Measurements from ENCODE around the gene DOCK1. TPM values are rescaled to one million over a fixed set of nuclear protein-coding genes. Genes with fewer than 3 reads are reported as not detected.

Gene DOCK1
- total RNA-seq, 1 experiment from 2014 or later, result 22.0 TPM

DNA sequence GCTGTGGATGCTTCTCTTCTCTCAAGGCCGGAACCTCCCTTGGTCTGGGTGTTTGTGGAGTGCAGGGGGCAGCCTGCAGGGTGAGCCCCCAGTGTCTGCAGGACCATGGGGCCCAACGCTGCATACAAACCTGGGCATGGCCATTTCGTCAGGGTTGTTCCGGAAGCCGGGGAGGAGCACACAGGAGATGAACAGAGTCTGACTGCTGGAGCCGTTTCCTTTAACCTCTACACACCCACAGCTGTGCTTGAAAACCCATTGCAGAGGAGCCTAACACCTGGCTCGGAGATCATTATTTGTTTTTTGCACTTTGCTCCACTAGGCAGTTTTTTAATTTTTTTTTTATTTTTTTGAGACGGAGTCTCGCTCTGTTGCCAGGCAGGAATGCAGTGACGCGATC, 458.8 kb downstream of the DOCK1 start:
- DNase-seq, result no peak
- H3K4me3 ChIP-seq, result no peak overlapping the region
- no peaks in the 10 kb centered on the region for H3K36me3 ChIP-seq
- no peaks in the 10 kb centered on the region for H3K9me3 ChIP-seq
- H3K27me3 ChIP-seq, result no peaks in the 10 kb centered on the region

DNA sequence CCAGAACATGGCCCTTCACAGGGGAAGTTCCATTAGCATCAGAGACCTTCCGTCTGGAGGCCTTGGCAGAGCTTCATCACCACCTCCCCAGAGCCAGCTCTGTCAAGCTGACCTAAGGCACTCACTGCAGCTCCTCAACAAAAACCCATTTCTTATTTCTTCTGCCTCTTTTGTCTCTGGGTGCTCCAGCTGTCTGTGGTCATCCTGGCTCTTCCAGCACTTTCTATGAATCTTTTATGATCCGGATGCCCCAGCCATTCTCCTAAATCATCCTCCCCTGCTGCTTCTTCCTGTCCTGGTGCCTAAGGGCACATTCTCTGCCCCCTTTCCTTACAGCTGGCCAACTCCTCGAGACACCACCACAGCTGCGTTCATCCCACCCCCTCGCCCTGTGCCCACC, 462.9 kb downstream of the DOCK1 start:
- DNase-seq, result no peak
- Histone ChIP-seq H3K27me3 (no peaks in the 10 kb centered on the region), H3K9me3 (no peaks in the 10 kb centered on the region), H3K36me3 (no peaks in the 10 kb centered on the region; the same call in 1 of the 2 replicates), H3K4me3 (no peak overlapping the region)

- Histone ChIP-seq H3K27me3 (no peaks in the 10 kb centered on the region), H3K36me3 (peaks cover 2% of the 10 kb centered on the region; the same call in 1 of the 2 replicates), H3K9me3 (no peaks in the 10 kb centered on the region), H3K4me3 (no peak overlapping the region)
- DNase-seq, result no peak
Measured at GRCh38 chr10:127368929-127369328, 463.7 kb downstream of the DOCK1 start.

GRCh38 chr10:127370601-127371000, 465.4 kb downstream of the DOCK1 start:
- Histone ChIP-seq H3K36me3 (peaks cover 4% of the 10 kb centered on the region), H3K4me3 (no peak overlapping the region), H3K9me3 (no peaks in the 10 kb centered on the region), H3K27me3 (no peaks in the 10 kb centered on the region)
- no peak for DNase-seq

DNA sequence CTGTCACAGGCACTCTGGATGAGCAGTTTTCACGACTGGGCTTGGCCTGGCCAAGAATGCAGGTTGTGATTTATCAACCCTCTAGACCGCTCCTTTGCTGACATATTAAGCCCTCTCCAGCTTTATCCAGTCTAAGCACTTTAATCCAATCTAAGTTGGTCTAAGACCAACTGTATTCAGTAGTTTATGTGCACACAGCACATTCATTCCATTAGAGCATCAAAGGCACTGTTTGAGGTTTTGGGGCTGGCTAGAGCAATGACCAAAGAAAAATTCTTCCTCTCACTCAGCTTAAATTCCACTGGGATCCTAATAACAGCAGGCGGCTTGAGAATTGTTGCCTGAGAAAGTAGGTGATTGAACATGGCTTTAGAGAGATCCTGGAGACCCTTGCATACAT, 467.1 kb downstream of the DOCK1 start:
- H3K36me3 ChIP-seq, result peaks cover 10% of the 10 kb centered on the region
- DNase-seq, result no peak
- H3K9me3 ChIP-seq, result no peaks in the 10 kb centered on the region
- H3K4me3 ChIP-seq, result no peak overlapping the region
- no peaks in the 10 kb centered on the region for H3K27me3 ChIP-seq

- no peaks in the 10 kb centered on the region for H3K27me3 ChIP-seq
- no peaks in the 10 kb centered on the region for H3K9me3 ChIP-seq
- H3K36me3 ChIP-seq, result peaks cover 10% of the 10 kb centered on the region
- DNase-seq, result no peak
- no peak overlapping the region for H3K4me3 ChIP-seq
Measured at GRCh38 chr10:127374074-127374680, 468.9 kb downstream of the DOCK1 start.

DNA sequence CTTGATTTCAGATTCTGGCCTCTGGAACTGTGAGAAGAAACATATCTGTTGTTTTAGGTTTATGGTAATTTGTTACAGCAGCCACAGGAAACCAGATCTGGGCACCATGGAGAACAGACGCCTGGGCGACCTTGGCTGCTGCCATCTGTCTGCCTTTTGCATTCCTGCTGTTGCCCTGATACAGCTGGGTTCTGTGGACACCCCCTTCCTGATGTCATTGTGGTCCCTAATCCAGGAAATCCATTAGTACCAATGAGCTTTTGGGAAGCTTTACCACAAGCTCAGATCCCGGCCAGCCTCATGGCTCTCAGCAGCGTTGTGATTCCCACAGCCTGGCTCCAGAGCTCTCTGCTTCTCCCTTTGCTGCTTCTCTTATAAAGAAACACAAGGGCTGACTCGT, 469.7 kb downstream of the DOCK1 start:
- no peak for DNase-seq
- Histone ChIP-seq H3K9me3 (no peaks in the 10 kb centered on the region), H3K27me3 (no peaks in the 10 kb centered on the region), H3K36me3 (peaks cover 10% of the 10 kb centered on the region), H3K4me3 (no peak overlapping the region)

- no peak overlapping the region for H3K4me3 ChIP-seq
- H3K36me3 ChIP-seq, result peaks cover 10% of the 10 kb centered on the region
- DNase-seq, result no peak
- no peaks in the 10 kb centered on the region for H3K9me3 ChIP-seq
- no peaks in the 10 kb centered on the region for H3K27me3 ChIP-seq
Measured at GRCh38 chr10:127375461-127375860, 470.2 kb downstream of the DOCK1 start.

DNA sequence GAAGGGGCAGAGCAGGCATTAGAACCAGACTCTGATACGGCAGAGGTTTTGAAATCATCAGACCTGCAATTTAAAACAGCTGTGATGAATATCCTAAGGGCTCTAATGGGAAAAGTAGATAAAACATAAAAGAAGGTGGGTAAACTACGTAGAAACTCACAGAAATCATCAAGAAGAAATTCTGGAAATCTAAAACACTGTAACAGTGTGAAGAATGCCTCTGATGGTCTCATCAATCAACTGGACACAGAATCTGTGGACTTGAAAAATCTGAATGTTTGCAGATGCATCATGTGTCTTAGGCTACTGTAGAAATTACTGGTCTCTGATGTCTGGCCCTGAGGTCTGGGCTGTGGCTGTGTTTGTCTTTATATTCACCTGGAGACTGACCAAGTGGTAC, 470.8 kb downstream of the DOCK1 start:
- H3K27me3 ChIP-seq, result no peaks in the 10 kb centered on the region
- DNase-seq, result no peak
- H3K4me3 ChIP-seq, result no peak overlapping the region
- peaks cover 10% of the 10 kb centered on the region for H3K36me3 ChIP-seq
- no peaks in the 10 kb centered on the region for H3K9me3 ChIP-seq

- Histone ChIP-seq H3K27me3 (no peaks in the 10 kb centered on the region), H3K9me3 (no peaks in the 10 kb centered on the region), H3K4me3 (no peak overlapping the region), H3K36me3 (peaks cover 10% of the 10 kb centered on the region)
- no peak for DNase-seq
Measured at GRCh38 chr10:127378628-127379027, 473.4 kb downstream of the DOCK1 start.

GRCh38 chr10:127384532-127384931, 479.3 kb downstream of the DOCK1 start:
- DNase-seq, result no peak
- H3K27me3 ChIP-seq, result no peaks in the 10 kb centered on the region
- no peak overlapping the region for H3K4me3 ChIP-seq
- H3K36me3 ChIP-seq, result no peaks in the 10 kb centered on the region
- H3K9me3 ChIP-seq, result no peaks in the 10 kb centered on the region

DNA sequence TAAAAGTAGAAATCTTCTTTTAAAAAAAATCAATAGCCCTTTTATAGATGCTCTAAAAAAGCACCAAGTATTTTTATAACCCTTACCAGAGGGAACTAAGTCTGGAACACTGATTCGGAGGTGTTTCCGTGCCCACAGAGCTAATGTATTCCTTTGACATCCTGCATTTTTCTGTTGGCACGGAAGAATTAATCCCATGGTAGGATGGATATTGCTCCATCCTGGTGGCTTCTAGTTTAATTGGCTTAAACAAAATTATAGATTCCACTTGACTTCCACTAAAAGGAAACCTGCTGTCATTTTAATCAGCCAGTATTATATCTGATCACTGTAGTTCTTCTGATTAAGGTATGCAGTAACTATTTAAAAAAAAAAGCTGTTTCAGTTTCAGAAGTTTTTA, 479.8 kb downstream of the DOCK1 start:
- no peak for DNase-seq
- Histone ChIP-seq H3K27me3 (no peaks in the 10 kb centered on the region), H3K4me3 (no peak overlapping the region), H3K9me3 (no peaks in the 10 kb centered on the region), H3K36me3 (no peaks in the 10 kb centered on the region)

DNA sequence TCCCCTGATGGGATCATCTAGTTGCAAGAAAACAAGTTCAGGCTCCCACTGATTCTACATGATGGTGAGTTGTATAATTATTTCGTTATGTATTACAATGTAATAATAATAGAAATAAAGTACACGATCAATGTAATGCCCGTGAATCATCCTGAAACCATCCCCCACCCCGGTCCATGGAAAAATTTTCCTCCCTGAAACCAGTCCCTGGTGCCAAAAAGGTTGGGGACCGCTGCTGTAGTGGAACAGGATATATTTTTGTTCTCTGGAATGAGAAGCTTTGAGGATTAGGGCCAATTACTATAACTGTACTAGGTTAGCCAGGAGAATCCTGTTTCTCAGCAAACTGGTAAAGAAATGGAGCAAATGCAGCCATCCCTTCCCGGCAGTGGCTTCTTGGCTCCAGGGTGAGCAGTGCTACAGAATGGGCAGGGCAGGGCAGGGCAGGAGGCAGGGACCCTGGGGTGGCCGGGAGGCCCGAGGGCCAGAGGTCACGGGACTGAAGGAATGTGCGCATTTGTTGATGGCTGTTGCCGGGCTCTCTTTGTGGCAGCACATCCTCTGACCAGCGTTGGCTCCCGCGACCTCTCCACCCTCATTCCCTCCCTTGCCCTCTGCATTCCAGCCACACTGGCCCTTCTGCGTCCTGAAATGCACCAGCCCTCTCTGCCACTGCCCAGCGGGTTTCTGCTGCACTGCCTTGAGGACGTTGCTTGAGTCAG, 481.5 kb downstream of the DOCK1 start:
- Histone ChIP-seq H3K36me3 (no peaks in the 10 kb centered on the region), H3K9me3 (no peaks in the 10 kb centered on the region), H3K27me3 (no peaks in the 10 kb centered on the region), H3K4me3 (no peak overlapping the region)
- DNase-seq, result no peak

DNA sequence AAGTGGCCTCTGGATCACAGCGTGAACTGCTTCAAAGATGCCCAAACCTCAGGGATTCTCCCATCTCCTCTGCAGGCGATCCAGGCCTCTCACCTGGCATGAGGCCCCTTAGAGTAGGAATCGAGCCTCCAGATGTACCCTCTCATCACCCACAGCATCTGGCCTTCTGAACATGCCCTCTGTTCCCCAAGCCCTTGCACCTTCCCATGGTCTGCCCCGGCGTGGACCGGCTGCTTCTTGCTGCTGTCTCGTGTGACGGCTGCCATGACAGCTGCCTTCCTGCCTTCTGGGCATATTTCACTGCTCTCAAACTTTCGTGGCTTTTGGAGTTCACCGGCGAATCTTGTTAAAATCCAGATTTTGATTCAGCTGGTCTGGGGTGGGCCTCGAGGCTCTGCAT, 486.6 kb downstream of the DOCK1 start:
- Histone ChIP-seq H3K27me3 (no peaks in the 10 kb centered on the region), H3K9me3 (no peaks in the 10 kb centered on the region), H3K4me3 (no peak overlapping the region), H3K36me3 (no peaks in the 10 kb centered on the region)
- DNase-seq, result no peak

- DNase-seq, result no peak
- Histone ChIP-seq H3K27me3 (no peaks in the 10 kb centered on the region), H3K4me3 (no peak overlapping the region), H3K36me3 (no peaks in the 10 kb centered on the region), H3K9me3 (no peaks in the 10 kb centered on the region)
Measured at GRCh38 chr10:127392351-127393235, 487.4 kb downstream of the DOCK1 start.

GRCh38 chr10:127398140-127398970, 493.1 kb downstream of the DOCK1 start:
- Histone ChIP-seq H3K9me3 (no peaks in the 10 kb centered on the region), H3K27me3 (no peaks in the 10 kb centered on the region), H3K4me3 (no peak overlapping the region), H3K36me3 (peaks cover 4% of the 10 kb centered on the region; the same call in 1 of the 2 replicates)
- DNase-seq, result peak; percentile 33

DNA sequence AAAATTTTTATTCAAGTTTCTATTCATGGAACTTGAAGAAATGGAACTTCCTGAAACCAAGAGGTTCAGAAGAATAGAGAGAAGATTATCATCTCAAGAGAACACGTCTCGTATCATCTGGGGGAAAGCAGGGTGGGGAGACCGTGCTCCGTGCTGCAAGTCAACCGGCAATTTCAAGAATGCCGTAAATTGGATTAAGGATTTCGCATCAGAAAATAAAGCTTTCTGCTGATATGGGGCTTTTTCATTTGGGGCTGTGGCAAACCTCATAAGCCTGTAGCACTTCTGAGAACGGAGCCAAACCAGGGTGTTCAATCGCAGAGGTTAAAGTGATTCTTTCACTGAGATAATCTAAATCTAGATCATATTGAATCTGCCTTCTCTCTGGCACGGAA, 493.7 kb downstream of the DOCK1 start:
- Histone ChIP-seq H3K9me3 (no peaks in the 10 kb centered on the region), H3K36me3 (peaks cover 4% of the 10 kb centered on the region; the same call in 1 of the 2 replicates), H3K4me3 (no peak overlapping the region), H3K27me3 (no peaks in the 10 kb centered on the region)
- DNase-seq, result no peak

Data from MG63 (cell line).